C4-2B (cell line): Measurements from ENCODE around the gene FRMD4A.

ENCODE experiments used
- H3K27ac ChIP-seq: fragments of 450-650 bp; 2 replicates; pipeline ENCODE4 v1.5.1; 2017
- ZFX ChIP-seq: fragments of 450-650 bp; IDR thresholded peaks from 2 replicates; pipeline ENCODE4 v1.6.1; 2017
- TF ChIP-seq, protein P1 (sequence below): fragments of 450-650 bp; conservative IDR thresholded peaks from 2 replicates; pipeline ENCODE4 v1.5.1; 2017; ENCODE audit warnings: mild to moderate bottlenecking

Gene FRMD4A

DNA sequence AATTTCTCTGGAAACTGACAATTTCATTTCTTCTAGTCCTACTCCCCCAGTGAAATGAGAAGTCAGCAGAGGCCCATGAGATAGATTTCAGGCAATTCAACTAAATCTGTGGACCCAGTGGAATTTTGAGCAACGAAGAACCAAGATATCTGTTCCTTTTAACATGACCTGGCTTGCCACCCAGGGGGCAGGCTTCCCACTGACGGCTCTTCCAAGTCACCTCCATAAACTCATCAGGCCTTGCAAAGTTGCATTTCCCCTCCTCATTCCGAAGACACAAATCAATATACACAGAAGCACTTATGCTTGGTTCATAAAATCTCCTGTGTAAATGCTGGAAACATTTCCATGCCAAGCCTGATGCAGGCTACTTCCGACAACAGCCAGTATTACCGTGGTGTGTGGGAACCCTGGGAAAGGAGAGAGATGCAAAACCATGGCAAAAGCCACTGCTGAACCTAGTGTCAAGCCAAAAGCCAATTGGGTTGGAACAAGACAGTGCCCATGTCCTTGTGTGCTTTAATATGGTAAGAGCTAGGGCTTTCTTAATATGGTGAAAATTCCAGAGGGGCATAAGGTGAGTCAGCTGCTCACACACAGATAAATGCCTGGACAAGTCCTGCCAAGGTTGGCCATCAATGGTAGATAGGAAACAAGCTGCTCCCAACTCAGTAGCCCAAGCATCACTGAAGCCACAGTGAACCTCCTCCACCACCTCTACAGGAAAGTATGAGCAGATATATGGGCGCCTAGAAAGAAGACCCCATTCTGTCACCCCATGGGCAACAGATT, 1.6 kb downstream of the FRMD4A start:
- H3K27ac ChIP-seq = no peak overlapping the region
- no peak for TF ChIP-seq ZFX
- TF ChIP-seq, protein P1, sequence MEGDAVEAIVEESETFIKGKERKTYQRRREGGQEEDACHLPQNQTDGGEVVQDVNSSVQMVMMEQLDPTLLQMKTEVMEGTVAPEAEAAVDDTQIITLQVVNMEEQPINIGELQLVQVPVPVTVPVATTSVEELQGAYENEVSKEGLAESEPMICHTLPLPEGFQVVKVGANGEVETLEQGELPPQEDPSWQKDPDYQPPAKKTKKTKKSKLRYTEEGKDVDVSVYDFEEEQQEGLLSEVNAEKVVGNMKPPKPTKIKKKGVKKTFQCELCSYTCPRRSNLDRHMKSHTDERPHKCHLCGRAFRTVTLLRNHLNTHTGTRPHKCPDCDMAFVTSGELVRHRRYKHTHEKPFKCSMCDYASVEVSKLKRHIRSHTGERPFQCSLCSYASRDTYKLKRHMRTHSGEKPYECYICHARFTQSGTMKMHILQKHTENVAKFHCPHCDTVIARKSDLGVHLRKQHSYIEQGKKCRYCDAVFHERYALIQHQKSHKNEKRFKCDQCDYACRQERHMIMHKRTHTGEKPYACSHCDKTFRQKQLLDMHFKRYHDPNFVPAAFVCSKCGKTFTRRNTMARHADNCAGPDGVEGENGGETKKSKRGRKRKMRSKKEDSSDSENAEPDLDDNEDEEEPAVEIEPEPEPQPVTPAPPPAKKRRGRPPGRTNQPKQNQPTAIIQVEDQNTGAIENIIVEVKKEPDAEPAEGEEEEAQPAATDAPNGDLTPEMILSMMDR = no peak

GRCh38 chr10:14327527-14327926, 3.2 kb downstream of the FRMD4A start:
- TF ChIP-seq, protein P1 = no peak
- no peak for TF ChIP-seq ZFX
- H3K27ac ChIP-seq = no peak overlapping the region

DNA sequence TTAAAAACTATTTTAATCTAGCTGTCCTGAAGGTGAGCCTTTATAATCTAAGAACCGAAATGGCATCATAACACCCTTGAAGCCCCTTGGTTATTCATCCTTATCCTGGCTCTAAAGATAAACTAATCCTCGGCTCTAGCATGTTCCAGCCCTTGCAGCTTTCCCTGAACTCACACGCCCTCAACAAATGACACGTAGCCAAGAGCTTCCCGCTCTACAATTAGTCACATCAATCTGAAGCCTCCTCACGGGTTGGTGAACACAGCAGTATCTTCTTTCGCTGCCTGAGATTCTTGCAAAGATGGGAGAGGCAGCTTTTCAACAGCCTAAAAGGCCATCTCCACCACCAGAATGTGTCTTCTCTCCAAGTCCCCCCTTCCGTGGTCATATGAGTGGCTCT, 4.1 kb downstream of the FRMD4A start:
- H3K27ac ChIP-seq = no peak overlapping the region
- TF ChIP-seq, protein P1 = no peak
- no peak for TF ChIP-seq ZFX

- no peak overlapping the region for H3K27ac ChIP-seq
- TF ChIP-seq, protein P1 = peak; percentile 82
- no peak for TF ChIP-seq ZFX
These were observed 5.3 kb downstream of the FRMD4A start for GRCh38 chr10:14325325-14325955.

GRCh38 chr10:14322526-14323188, 8.1 kb downstream of the FRMD4A start:
- H3K27ac ChIP-seq = no peak overlapping the region
- TF ChIP-seq, protein P1 = no peak
- TF ChIP-seq ZFX = no peak

GRCh38 chr10:14318007-14318406, 12.7 kb downstream of the FRMD4A start:
- TF ChIP-seq, protein P1 = no peak
- no peak for TF ChIP-seq ZFX
- H3K27ac ChIP-seq = no peak overlapping the region

- no peak for TF ChIP-seq ZFX
- TF ChIP-seq, protein P1 = no peak
- no peak overlapping the region for H3K27ac ChIP-seq
These were observed 18.7 kb downstream of the FRMD4A start for GRCh38 chr10:14312014-14312413.
